Retinal pigment epithelial cell (primary cell): ENCODE measurements around the gene GDF10.

Experiments used
- DNase-seq: peaks from one replicate; pipeline ENCODE4 v3.0.0-alpha.2; 2010; ENCODE audit warnings: low read depth
- H3K4me3 ChIP-seq: 2 replicates; pipeline ENCODE4 v1.5.1; 2011; ENCODE audit warnings: mild to moderate bottlenecking, low read length, control low read depth, moderate library complexity
- TF ChIP-seq, protein P1 (sequence below): conservative IDR thresholded peaks from 2 replicates; pipeline ENCODE4 v1.5.1; 2011; ENCODE audit warnings: low read depth, low read length, control low read depth, inconsistent platforms

GDF10 gene

DNA sequence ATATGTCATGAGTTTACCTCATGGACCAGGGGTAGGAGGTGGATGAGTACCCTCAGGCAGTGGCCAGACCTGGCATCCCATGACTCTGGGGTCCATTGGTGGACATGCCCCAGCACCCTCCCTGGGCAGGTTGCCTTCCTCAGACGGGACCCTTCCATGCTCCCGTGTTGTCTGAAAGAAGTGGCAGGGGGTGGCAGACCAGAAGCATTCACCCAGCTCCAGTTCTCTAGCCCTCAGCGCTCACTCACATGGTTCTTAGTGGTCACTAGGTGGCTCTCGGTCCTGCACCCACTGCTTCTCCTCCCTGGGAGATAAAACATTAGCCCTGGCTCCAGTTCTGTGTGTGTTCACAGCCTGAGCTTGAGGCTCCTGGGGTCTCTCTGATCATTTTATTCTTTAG is 54.2 kb downstream of the GDF10 start:
- H3K4me3 ChIP-seq = no peak overlapping the region
- no peak for DNase-seq
- TF ChIP-seq, protein P1, sequence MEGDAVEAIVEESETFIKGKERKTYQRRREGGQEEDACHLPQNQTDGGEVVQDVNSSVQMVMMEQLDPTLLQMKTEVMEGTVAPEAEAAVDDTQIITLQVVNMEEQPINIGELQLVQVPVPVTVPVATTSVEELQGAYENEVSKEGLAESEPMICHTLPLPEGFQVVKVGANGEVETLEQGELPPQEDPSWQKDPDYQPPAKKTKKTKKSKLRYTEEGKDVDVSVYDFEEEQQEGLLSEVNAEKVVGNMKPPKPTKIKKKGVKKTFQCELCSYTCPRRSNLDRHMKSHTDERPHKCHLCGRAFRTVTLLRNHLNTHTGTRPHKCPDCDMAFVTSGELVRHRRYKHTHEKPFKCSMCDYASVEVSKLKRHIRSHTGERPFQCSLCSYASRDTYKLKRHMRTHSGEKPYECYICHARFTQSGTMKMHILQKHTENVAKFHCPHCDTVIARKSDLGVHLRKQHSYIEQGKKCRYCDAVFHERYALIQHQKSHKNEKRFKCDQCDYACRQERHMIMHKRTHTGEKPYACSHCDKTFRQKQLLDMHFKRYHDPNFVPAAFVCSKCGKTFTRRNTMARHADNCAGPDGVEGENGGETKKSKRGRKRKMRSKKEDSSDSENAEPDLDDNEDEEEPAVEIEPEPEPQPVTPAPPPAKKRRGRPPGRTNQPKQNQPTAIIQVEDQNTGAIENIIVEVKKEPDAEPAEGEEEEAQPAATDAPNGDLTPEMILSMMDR = peak; percentile 46

DNA sequence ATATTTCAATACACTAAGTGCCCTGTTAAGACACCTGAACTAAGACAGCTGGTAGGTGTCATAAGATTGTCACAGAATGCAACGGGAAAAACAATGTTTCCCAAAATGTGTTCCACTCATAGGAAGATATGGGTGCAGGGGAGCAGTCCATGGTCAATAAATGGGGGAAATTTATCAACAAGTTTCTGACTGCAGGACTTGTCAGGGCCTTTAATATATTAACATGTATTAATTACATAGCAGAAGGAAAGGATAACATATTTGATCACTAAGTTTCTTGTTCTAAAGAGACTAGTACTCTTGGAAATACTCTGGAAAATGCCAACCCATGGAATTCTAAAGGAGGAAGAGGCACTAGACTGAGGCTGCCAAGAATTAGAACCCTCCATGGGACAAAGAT is 54.9 kb downstream of the GDF10 start:
- H3K4me3 ChIP-seq = no peak overlapping the region
- TF ChIP-seq, protein P1 = no peak
- DNase-seq = no peak

- TF ChIP-seq, protein P1 = no peak
- H3K4me3 ChIP-seq = no peak overlapping the region
- no peak for DNase-seq
These were observed 56.7 kb downstream of the GDF10 start for GRCh38 chr10:47356708-47357107.

GRCh38 chr10:47357131-47357582 is 57.2 kb downstream of the GDF10 start:
- DNase-seq = no peak
- no peak overlapping the region for H3K4me3 ChIP-seq
- TF ChIP-seq, protein P1 = no peak

DNA sequence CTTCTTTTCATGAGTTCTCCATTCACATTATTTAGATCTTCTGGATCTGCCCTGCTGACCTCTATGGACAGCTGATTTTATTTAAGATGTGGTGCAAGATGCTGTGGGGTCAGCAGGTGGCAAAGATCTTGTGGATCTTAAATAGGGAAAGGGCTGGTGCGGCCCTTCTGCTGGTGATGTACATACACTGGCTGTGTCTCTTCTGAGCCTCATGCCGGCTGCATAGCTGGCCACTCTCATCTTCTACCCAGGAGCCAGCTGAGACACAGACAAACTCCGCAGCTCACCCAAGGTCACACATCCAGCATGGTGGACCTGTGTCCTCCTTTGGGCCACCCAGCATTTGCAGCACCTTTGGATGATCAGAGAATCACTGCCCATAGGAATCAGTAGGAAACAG is 57.9 kb downstream of the GDF10 start:
- DNase-seq = no peak
- TF ChIP-seq, protein P1 = no peak
- H3K4me3 ChIP-seq = no peak overlapping the region

DNA sequence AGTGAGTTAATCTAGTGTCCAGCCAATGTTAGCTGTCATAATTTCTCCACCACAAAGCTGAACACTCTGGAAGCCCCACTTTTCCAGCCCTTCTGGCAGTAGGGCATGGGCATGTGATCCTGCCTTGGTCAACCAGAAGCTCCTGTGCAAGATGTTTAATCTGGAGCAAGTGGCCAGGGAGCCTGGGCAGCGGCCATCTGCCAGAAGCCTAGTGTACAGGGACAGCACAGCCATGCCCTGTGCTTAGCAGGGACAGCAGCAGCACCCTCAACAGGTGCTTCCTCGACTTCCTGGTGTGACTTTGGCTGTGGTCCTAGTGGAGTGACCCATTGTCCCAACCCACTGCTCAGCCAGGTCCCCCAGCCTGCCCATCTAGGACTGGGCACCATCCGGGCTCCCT is 58.5 kb downstream of the GDF10 start:
- H3K4me3 ChIP-seq = no peak overlapping the region
- TF ChIP-seq, protein P1 = no peak
- DNase-seq = no peak

- DNase-seq = no peak
- TF ChIP-seq, protein P1 = no peak
- no peak overlapping the region for H3K4me3 ChIP-seq
These were observed 59.1 kb downstream of the GDF10 start for GRCh38 chr10:47359101-47359500.
